Endothelial cell of umbilical vein (primary cell): ENCODE measurements around the gene NDUFS8. TPM values are rescaled to one million over a fixed set of nuclear protein-coding genes. Genes with fewer than 3 reads are reported as not detected.

Experiments used
- BruUV-seq: library from RNA; stranded (reverse); fragments of 400-500 nt; replicated peaks from 2 replicates; lab custom pipeline; 2021; lab: Mats Ljungman, UMichigan
- CTCF ChIA-PET: fragments of 300-600, 350-600 bp; sonication (Branson Sonifier 250); formaldehyde crosslinking; loops from one replicate; lab custom pipeline; 2021; ENCODE audit warnings: antibody characterized with exemption, inconsistent platforms; lab: Charles Lee
- POLR2A ChIA-PET: fragments of 300-600, 350-600 bp; sonication (Branson Sonifier 250); formaldehyde crosslinking; loops from one replicate; lab custom pipeline; 2021; ENCODE audit warnings: antibody characterized with exemption, inconsistent platforms; lab: Charles Lee
- DNase-seq: peaks from one replicate; pipeline ENCODE4 v3.0.0-alpha.2; 2011; ENCODE audit warnings: low read depth, low spot score
- FAIRE-seq: peaks from 2 replicates; lab custom pipeline; 2011; peaks lifted over from hg19 to GRCh38; lab: Jason Lieb, UNC
- H2AFZ ChIP-seq: 2 replicates; pipeline ENCODE4 v1.6.0; 2012; ENCODE audit warnings: low read depth, low read length, control low read depth, inconsistent platforms
- H3K27ac ChIP-seq: 2 replicates; pipeline ENCODE4 v1.5.1; 2011; ENCODE audit warnings: low read depth, mild to moderate bottlenecking, control low read depth, low read length, moderate library complexity; ENCODE audit not compliant: insufficient read depth
- H3K27me3 ChIP-seq, 2 experiments: 2 replicates each; pipeline versions ENCODE4 v1.6.0 to v1.6.1; 2011; ENCODE audit warnings: low read length in 2 of 2, mixed read lengths in 1 of 2; ENCODE audit not compliant: control insufficient read depth in 2 of 2, insufficient read depth in 2 of 2
- H3K36me3 ChIP-seq, 2 experiments: 2 replicates in 1 of 2; 3 replicates in 1 of 2; pipeline ENCODE4 v1.5.1; 2011; ENCODE audit warnings: low read length in 2 of 2, mild to moderate bottlenecking in 1 of 2, moderate library complexity in 1 of 2; ENCODE audit not compliant: control insufficient read depth in 2 of 2, insufficient read depth in 2 of 2; ENCODE audit errors: extremely low read depth in 1 of 2
- H3K4me1 ChIP-seq: 3 replicates; pipeline ENCODE4 v1.5.1; 2011; ENCODE audit warnings: mild to moderate bottlenecking, low read length; ENCODE audit not compliant: control insufficient read depth, insufficient read depth; ENCODE audit errors: extremely low read depth
- H3K4me2 ChIP-seq: 2 replicates; pipeline ENCODE4 v1.6.1; 2011; ENCODE audit warnings: low read length, control low read depth, mixed read lengths; ENCODE audit not compliant: insufficient read depth
- H3K4me3 ChIP-seq, 3 experiments: fragments of 200-600 bp in 1 of 3; sonication (generic), shearing (Covaris generic) in 1 of 3; replicated peaks in 1 of 3; 2 replicates each; pipeline ENCODE4 v1.5.1; 2011 to 2016; ENCODE audit warnings: control low read depth in 3 of 3, low read length in 3 of 3, mild to moderate bottlenecking in 2 of 3, inconsistent platforms in 1 of 3, low read depth in 1 of 3, moderate library complexity in 1 of 3; ENCODE audit not compliant: insufficient read depth in 1 of 3
- H3K79me2 ChIP-seq: 2 replicates; pipeline ENCODE4 v1.6.0; 2012; ENCODE audit warnings: low read length, inconsistent platforms; ENCODE audit not compliant: control insufficient read depth, insufficient read depth
- H3K9ac ChIP-seq: replicated peaks from 2 replicates; pipeline ENCODE3; 2011; ENCODE audit warnings: low read length, control low read depth; ENCODE audit not compliant: insufficient read depth; ENCODE audit errors: extremely low read depth
- H3K9me1 ChIP-seq: replicated peaks from 3 replicates; pipeline ENCODE4 v1.6.0; 2011; ENCODE audit warnings: mild to moderate bottlenecking, low read length; ENCODE audit not compliant: control insufficient read depth, insufficient read depth; ENCODE audit errors: extremely low read depth
- H3K9me3 ChIP-seq: replicated peaks from 2 replicates; pipeline ENCODE4 v1.5.1; 2012; ENCODE audit warnings: low read length, inconsistent platforms; ENCODE audit not compliant: control insufficient read depth, insufficient read depth
- H4K20me1 ChIP-seq: replicated peaks from 2 replicates; pipeline ENCODE3; 2011; ENCODE audit warnings: mild to moderate bottlenecking, low read length; ENCODE audit not compliant: control insufficient read depth, insufficient read depth; ENCODE audit errors: extremely low read depth
- CTCF ChIP-seq, 2 donors: IDR thresholded peaks; 1 replicate in 1 of 2; 2 replicates in 1 of 2; pipeline ENCODE4 v1.5.1; 2011; ENCODE audit warnings: low read length in 2 of 2, mild to moderate bottlenecking in 2 of 2, moderate library complexity in 2 of 2, control low read depth in 1 of 2, inconsistent platforms in 1 of 2, low read depth in 1 of 2; ENCODE audit not compliant: insufficient read depth in 1 of 2; ENCODE audit errors: extremely low read depth in 1 of 2
- EZH2 ChIP-seq: IDR thresholded peaks from 2 replicates; pipeline ENCODE4 v1.6.1; 2012; ENCODE audit warnings: borderline replicate concordance, low read depth, mild to moderate bottlenecking, moderate library complexity, low read length, inconsistent platforms; ENCODE audit not compliant: severe bottlenecking
- JUN ChIP-seq: IDR thresholded peaks from 2 replicates; pipeline ENCODE4 v1.6.1; 2011; ENCODE audit warnings: borderline replicate concordance, low read depth; ENCODE audit not compliant: insufficient read length, insufficient read depth
- dilution Hi-C: fragments of 300-500 bp; cut with MboI; formaldehyde crosslinking; loops from one replicate; pipeline ENCODE4 v1.15.0; 2019; ENCODE audit warnings: low sequenced_read_pairs; ENCODE audit not compliant: extremely low pct_ligation_motif_present
- intact Hi-C: fragments of 100-400 bp; cut with micrococcal nuclease; formaldehyde crosslinking; loops from one replicate; pipeline ENCODE4 v1.10.0; 2022
- polyA plus RNA-seq, 4 experiments: library from polyadenylated mRNA; depleted of rRNA in 3 of 4; stranded (reverse) in 3 of 4; unstranded in 1 of 4; fragments of >200 nt; gene quantifications; 2 replicates each; pipeline versions ENCODE4 v1.2.1 to v1.2.3, GENCODE V29; 2011 to 2012; ENCODE audit warnings: missing spikeins in 1 of 4
- total RNA-seq: library from RNA; stranded (reverse); gene quantifications from 2 replicates; pipeline ENCODE4 v1.2.3, GENCODE V29; 2021

NDUFS8 gene
- total and polyA plus RNA-seq, 2 donors (not counting 3 experiments of a cell fraction or from before 2014, with no cell fraction given) = 166 to 170 TPM

DNA sequence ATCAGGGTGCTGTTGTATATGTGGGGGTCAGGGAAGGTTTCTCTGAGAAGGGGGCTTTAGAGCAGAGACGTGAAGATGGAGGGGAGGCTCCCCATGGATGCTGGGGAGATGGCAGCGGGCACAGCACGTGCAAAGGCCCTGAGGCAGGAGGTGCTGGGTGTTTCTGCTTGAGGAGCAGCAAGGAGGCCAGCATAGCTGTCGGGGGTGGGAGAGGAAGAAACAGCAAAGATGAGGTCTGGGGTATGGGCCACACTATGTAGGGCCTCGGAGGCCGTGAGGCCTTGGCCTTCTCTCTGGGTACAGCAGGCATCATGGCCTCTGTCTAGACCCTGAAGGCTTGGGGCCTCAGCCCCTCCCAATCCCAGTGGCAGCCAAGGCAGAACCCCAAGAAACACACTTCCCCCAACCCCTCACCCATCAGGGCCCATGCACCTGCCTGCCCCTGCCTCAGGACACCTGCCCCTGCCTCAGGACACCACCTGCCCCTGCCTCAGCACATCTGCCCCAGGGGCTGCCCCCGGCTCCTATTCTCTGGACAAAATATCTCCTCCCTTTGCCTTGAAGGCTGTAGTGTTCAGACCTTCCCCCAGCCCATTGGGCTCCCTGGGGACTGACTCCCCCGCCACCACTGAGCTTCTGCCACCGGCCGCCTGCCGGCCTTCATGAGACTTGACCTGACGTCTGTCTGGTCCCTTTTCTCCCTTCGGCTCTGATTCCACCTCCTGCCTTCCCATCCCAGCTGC, 14.1 kb upstream of the NDUFS8 start:
- H3K4me2 ChIP-seq = no peak overlapping the region
- ChIA-PET CTCF (no interaction called here), POLR2A (no interaction called here)
- H2AFZ ChIP-seq = no peak overlapping the region
- no peaks in the 10 kb centered on the region for H3K79me2 ChIP-seq
- no peaks in the 10 kb centered on the region for H4K20me1 ChIP-seq
- H3K4me3 ChIP-seq = no peak overlapping the region
- dilution Hi-C loops (no loop called here), intact Hi-C loops (no loop called here)
- TF ChIP-seq EZH2 (no peak), JUN (no peak), CTCF (IDR thresholded peaks at IDR 0.05; ENCODE audit: extremely low read depth in 1 of 2, insufficient read depth in 1 of 2, low read depth in 1 of 2, low read length in 2 of 2) (no peak)
- DNase-seq = no peak
- BruUV-seq = no TSS peak
- FAIRE-seq = no peak
- H3K27me3 ChIP-seq = no peaks in the 10 kb centered on the region
- no peaks in the 10 kb centered on the region for H3K9me1 ChIP-seq
- H3K9me3 ChIP-seq = no peaks in the 10 kb centered on the region
- H3K9ac ChIP-seq = no peak overlapping the region
- no peaks in the 10 kb centered on the region for H3K36me3 ChIP-seq
- H3K27ac ChIP-seq = no peak overlapping the region
- peaks cover 7% of the 10 kb centered on the region for H3K4me1 ChIP-seq
